Stimulated activated CD8-positive, alpha-beta memory T cell treated with anti-CD3 and anti-CD28 coated beads, Interleukin-4, amount 100 ng/mL, for 1 hour (primary cell): ENCODE data around the gene IMPA2.

Source experiments
- DNase-seq, 2 donors: peaks; one replicate each; pipeline ENCODE4 v3.0.0-alpha.2; 2020; ENCODE audit warnings: low read depth in 2 of 2, low spot score in 1 of 2

Gene IMPA2

DNA sequence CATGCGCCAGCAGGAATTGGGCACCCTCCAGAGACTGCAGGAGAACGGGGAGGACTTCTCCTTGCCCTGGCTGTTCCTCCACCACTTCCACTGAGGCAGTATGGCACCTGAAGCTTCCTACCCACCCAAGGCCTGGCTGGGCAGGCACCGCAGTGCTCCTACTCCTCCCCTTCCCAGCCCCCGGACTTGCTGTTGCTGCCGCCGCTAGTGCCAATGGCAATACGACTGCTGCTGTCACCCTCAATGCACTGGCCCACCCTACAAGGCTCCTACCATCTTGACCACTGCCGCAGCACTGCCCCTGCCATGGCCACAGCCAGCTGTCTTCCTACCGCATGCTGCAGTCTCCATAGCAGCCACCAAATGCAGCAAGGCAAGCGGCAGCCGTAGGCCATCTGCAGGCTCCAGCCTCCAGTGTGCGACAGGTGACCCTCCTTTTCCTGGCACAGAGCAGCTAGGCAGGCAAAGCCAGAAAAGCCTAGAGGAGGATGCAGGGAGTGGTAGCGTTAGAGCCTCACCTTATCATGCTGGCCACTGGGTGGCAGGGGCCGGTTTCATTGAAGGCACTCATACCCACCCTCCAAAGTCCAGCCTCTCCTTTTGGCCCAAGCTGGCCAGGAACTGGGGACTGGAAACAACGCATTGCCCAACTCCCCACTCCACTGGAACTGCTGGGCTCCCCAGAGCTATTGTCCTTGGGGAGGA lies 64.9 kb downstream of the IMPA2 start:
- no peak for DNase-seq

DNA sequence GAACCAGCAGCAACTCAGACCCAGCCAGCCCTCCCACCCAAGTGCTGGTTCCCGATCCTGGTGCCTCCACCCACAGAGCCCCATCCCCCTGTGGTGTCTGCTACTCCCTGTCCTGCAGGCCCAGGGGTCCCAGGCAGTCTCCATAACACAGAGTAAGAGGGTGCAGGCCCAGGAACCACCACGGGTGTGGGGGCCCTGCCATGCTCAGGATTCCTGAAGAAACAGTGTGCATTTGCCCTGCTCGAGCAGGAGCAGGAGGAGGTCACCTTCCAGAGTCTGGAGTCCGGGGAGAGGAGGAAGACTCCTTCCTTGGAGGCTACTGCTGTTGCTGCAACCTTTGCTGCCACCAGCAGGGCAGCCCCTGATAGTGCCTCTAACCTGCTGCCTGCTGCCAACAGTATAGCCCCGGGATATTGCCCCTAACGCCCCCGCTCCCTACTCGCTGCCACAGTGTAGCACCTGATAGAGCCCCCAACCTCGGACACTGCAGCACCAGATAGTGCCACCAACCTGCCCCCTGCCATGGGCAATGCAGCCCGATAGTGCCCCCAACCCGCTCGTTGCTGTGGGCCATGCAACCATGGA lies 65.5 kb downstream of the IMPA2 start:
- no peak for DNase-seq

DNA sequence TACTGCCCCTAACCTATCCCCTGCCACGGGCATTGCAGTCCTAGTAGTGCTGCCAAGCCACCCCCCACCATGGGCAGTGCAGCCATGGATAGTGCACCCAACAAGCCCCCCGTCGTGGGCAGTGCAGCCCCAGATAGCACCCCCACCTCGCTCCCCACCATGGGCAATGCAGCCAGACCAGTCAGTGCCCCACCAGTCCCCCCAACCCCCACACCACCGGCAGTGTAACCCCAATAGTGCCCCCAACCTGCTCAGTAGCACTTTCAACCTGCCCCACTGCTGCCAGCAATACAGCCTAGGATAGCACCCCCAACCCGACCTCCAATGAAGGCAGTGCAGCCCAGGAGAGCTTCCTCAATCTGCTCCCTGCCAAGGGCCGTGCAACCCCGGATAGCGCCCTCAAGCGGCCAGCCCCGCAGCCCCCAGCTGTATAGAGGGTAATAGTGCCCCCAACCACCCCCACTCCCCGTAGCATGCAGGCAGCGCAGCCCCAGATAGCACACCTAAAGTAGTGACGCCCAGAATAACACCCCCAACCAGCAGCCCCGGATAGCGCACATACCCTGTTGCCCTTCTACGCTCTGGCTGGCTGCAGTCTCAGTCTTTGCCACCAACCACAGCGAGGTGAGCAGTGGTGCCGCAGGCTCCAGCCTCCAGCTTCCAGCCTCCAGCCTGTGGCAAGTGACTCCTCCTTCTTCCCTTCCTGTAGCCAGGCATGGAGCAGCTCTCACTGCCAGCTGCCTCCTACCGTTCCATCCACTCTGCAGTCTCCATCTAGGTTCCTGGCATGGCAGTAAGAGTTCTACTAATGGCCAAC lies 66.9 kb downstream of the IMPA2 start:
- DNase-seq: no peak

GRCh38 chr18:12048827-12049175 lies 67.5 kb downstream of the IMPA2 start:
- DNase-seq: no peak

GRCh38 chr18:12049978-12050811 lies 68.9 kb downstream of the IMPA2 start:
- no peak for DNase-seq

DNA sequence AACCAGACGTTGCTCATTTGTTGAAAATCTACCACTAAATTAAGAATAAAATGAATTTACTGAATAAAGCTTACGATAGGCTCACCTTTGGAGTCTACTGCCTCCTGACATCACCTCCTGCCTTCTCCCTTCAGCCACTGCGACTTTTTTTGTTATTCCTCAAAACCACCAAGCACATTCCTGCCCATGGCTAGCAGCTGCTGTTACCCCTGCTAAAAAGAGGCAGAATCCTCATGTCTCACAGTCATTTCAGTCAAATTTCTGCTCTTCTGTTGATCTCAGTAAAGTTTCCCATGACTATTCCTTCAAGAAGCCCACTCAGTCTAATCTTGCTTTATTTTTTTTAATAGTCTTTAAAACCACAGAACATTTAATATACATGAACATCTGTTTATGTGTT lies 71.6 kb downstream of the IMPA2 start:
- DNase-seq: no peak

GRCh38 chr18:12053289-12053688 lies 72.0 kb downstream of the IMPA2 start:
- DNase-seq: no peak

- DNase-seq: no peak
Measured at GRCh38 chr18:12056034-12056883, 75.0 kb downstream of the IMPA2 start.

DNA sequence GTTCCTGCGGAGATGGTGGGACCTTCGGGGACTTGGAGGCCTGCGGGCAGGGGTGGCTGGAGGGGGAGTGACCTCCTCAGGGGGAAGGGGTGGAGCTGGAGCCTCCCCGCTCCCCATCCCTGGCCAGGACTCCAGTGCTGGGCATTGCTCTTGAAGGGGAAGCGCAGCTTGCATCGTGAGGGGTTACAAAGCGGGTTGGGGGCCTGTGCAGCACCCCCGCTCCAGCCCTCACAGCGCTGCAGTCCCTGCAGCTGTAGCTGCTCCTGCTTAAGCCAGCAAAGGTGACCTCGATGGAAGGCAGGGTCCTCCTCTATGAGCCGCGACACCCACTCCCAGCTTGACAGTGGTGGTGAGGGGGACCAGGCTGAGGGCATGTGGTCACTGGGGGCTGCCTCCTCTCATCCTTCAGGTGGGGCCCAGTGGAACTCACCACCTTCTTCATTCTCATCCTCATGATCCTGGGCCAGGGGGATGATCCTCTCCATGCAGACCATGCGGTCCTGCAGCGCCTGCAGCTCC lies 75.6 kb downstream of the IMPA2 start:
- no peak for DNase-seq

- DNase-seq: no peak
Measured at GRCh38 chr18:12057419-12058039, 76.2 kb downstream of the IMPA2 start.

GRCh38 chr18:12059334-12060181 lies 78.3 kb downstream of the IMPA2 start:
- no peak for DNase-seq

DNA sequence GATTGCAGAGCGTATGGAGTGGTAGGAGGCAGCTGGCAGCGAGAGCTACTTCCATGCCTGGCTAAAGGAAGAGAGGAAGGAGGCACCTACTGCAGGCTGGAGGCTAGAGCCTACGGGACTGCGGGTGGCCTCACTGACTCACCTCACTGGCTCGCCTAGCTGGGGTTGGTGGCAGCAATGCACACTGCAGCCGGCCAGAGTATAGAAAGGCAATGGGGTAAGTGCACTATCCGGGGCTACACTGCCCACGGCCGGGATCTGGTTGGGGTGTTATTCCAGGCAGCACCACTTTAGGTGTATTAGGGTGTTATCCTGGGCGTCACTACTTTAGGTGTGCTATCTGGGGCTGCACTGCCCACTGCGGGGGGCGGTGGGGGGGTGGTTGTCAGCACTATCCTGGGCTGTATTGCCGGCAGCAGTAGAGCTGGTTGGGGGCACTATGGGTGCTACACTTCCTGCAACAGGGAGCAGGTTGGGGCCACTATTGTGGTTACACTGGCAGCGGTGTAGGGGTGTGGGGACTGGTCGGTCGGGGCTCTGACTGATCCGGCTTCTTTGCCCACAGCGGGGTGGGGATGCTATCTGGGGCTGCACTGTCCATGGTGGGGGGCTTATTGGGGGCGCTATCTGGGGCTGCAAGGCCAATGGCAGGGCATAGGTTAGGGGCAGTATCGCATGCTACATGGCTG lies 79.0 kb downstream of the IMPA2 start:
- no peak for DNase-seq

DNA sequence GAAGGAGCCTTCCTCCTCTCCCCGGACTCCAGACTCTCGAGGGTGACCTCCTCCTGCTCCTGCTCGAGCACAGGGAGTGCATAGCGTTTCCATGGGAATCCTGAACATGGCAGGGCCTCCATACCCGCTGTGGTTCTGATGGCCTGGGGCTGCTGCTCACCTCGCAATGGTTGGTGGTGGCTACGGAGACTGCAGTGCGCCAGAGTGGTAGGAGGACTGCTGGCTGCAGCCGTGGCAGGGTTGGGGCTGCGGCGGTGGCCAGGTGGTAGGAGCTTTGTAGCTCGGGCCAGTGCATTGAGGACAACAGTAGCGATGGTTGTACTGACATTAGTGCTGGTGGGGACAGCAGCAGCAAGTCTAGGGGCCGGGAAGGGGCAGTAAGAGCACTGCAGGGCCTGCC lies 80.4 kb downstream of the IMPA2 start:
- DNase-seq: no peak

DNA sequence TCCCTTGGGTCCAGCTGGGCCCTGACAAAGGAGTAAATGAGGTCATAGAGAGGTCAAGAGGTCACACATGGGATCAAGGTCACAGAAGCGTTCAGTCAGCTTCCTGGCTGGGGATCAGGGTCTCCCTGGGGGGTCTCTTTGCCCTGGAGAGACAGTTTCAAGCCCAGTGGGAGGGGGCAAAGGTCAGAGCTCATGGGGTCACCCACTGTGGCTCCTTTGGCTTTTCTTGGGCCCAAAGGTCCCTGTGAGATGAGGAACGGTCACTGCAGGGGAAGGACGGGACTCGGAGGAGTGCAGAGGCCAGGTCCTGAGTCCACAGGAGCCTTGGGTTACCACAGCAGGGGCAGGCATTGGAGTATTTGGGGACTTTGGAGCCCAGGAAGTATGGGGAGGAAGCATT lies 81.7 kb downstream of the IMPA2 start:
- no peak for DNase-seq

DNA sequence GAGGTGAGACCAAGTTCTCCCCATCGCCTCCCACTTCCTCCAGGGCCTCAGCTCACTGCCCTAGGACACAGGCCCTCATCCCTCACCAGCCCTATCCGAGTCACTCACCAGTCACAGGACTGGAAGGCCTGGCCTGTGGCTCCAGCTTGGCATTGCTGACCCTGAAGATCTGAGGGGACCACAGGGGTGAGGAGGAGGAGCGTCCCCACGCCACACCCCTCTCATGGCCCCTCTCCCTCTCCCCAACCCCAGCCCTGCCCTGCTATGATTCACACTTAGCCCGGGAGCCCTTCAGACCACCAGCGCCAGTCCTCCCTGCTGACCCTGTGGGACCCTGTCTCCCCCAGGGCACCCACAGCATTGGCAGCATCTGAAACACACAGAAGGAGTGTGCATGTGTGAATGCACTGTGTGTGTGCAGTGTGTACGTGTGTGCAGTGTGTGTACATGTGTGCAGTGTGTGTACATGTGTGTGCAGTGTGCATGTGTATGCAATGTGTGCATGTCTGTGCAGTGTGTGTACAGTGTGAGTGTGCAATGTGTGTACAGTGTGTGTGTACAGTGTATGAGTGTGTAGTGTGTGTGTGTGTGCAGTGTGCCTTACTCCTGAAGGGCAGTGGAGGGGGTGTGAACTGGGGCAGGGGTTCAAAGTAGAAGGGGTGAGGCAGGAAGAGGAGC lies 82.9 kb downstream of the IMPA2 start:
- no peak for DNase-seq

DNA sequence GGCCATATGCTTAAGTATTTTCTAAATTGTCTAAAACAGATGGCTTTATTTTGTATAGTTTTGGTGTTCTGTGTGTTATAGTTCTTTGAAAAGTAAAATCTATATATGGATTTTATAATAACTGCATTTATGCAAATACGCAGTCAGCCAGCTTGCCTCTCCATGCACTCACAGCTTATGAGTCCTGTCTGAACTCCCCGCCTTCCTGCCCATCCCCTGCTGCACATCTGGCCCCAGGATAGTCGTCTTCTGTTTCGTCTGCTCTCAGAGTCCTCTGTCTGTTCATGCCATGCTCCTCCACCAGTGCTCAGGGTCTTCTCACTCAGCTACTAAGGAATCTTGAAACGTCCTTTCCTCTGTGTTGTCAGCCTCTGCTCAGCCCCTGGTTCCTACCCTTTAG lies 84.1 kb downstream of the IMPA2 start:
- no peak for DNase-seq

- no peak for DNase-seq
Measured at GRCh38 chr18:12066910-12067511, 85.7 kb downstream of the IMPA2 start.
